ENCODE data around the gene NEFH.

NEFH gene

GRCh38 chr22:29503811-29504372 lies 23.9 kb downstream of the NEFH start:
- no peak for DNase-seq (ENCODE audit: low read depth)

- no peak for DNase-seq (ENCODE audit: low read depth)
These were observed 29.3 kb downstream of the NEFH start for GRCh38 chr22:29509298-29509697.

- DNase-seq (ENCODE audit: low read depth), result no peak
These were observed 29.8 kb downstream of the NEFH start for GRCh38 chr22:29509815-29510214.

- no peak for DNase-seq (ENCODE audit: low read depth)
These were observed 30.5 kb downstream of the NEFH start for GRCh38 chr22:29510542-29510941.

GRCh38 chr22:29511126-29511862 lies 31.3 kb downstream of the NEFH start:
- DNase-seq (ENCODE audit: low read depth), result no peak

- DNase-seq (ENCODE audit: low read depth), result no peak
These were observed 32.0 kb downstream of the NEFH start for GRCh38 chr22:29512031-29512430.

GRCh38 chr22:29517215-29517908 lies 37.3 kb downstream of the NEFH start:
- DNase-seq (ENCODE audit: low read depth), result no peak

GRCh38 chr22:29518427-29518826 lies 38.4 kb downstream of the NEFH start:
- DNase-seq (ENCODE audit: low read depth), result no peak

- no peak for DNase-seq (ENCODE audit: low read depth)
These were observed 40.0 kb downstream of the NEFH start for GRCh38 chr22:29519996-29520395.

- no peak for DNase-seq (ENCODE audit: low read depth)
These were observed 40.8 kb downstream of the NEFH start for GRCh38 chr22:29520851-29521250.

GRCh38 chr22:29521526-29521925 lies 41.5 kb downstream of the NEFH start:
- no peak for DNase-seq (ENCODE audit: low read depth)

- no peak for DNase-seq (ENCODE audit: low read depth)
These were observed 43.7 kb downstream of the NEFH start for GRCh38 chr22:29523761-29524160.

- no peak for DNase-seq (ENCODE audit: low read depth)
These were observed 44.6 kb downstream of the NEFH start for GRCh38 chr22:29524442-29525191.

- DNase-seq (ENCODE audit: low read depth), result no peak
These were observed 48.1 kb downstream of the NEFH start for GRCh38 chr22:29528144-29528543.

- DNase-seq (ENCODE audit: low read depth), result no peak
These were observed 50.7 kb downstream of the NEFH start for GRCh38 chr22:29530716-29531115.

- no peak for DNase-seq (ENCODE audit: low read depth)
These were observed 51.4 kb downstream of the NEFH start for GRCh38 chr22:29531419-29531818.

GRCh38 chr22:29536411-29536810 lies 56.4 kb downstream of the NEFH start:
- no peak for DNase-seq (ENCODE audit: low read depth)

- DNase-seq (ENCODE audit: low read depth), result no peak
These were observed 59.1 kb downstream of the NEFH start for GRCh38 chr22:29539105-29539504.

Measured in T follicular helper cell (primary cell).